HG03025 (cell line): ENCODE results near the gene TEDC2.
A peak's percentile ranks its signal among the peaks of the same experiment; 100 is the strongest.
"Not testable (repeated sequence)": the region's sequence is repeated elsewhere in the genome, so short reads cannot be mapped to it uniquely, and the experiment has no call there.

Experiments used
- ATAC-seq: cut with Tn5 transposase; IDR thresholded peaks from one replicate; pipeline ENCODE4 v1.9.1; 2021; ENCODE audit warnings: mild to moderate bottlenecking, moderate library complexity; ENCODE audit not compliant: unreplicated experiment, low FRiP score

TEDC2 gene

GRCh38 chr16:2459647-2460390 is at the start of gene TEDC2:
TEDC2 (plus strand) TSS chr16:2460109; CDS start chr16:2460145, 36 bp downstream.
- ATAC-seq = peak; percentile 76

- no peak for ATAC-seq
These were observed 44.8 kb upstream of the TEDC2 start for GRCh38 chr16:2415085-2415484.

DNA sequence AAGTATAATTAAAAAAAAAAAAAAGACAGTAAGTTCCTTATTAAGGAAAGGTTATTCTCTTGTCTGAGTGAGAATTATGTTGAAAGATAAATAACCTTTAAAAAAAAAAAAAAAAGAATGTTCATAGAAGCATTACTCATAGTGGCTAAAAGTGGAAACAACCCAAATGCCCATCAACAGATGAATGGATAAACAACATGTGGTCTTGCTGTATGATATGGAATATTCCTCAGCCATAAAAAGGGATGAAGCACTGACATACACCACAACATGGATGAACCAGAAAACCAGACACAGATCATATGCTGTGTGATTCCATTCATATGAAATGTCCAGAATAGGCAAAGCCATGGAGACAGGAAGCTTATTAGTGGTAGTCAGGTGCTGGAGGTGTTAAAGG is 39.9 kb upstream of the TEDC2 start:
- no peak for ATAC-seq

- no peak for ATAC-seq
These were observed 37.6 kb upstream of the TEDC2 start for GRCh38 chr16:2422123-2422867.

- no peak for ATAC-seq
These were observed 35.6 kb upstream of the TEDC2 start for GRCh38 chr16:2424061-2425007.

DNA sequence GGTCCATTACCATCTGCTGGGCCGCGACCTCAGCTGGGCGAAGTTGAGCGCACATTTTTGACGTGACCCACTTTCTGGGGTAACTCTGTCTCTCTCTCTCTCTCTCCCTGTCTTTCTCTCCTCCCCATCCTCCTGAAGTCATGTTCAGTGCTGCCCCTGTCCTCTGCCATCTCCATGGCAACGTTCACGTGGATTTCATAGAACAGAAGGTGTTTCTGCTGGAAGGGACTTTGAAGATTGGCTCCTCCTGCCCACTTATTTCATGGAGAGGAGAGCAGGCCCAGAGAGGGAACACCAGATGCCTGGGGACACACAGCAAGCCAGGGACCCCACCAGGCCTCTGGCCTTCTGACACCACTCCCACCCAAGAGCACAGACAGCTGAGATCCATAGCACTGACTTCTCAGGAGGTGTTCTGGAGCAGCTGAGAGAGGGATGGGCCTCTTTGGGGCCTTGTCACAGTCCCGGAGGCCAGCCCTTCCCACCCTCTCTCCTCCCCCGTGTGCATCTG is 34.8 kb upstream of the TEDC2 start:
- no peak for ATAC-seq

GRCh38 chr16:2425825-2426430 is 34.0 kb upstream of the TEDC2 start:
- ATAC-seq = no peak

- no peak for ATAC-seq
These were observed 33.0 kb upstream of the TEDC2 start for GRCh38 chr16:2426941-2427361.

DNA sequence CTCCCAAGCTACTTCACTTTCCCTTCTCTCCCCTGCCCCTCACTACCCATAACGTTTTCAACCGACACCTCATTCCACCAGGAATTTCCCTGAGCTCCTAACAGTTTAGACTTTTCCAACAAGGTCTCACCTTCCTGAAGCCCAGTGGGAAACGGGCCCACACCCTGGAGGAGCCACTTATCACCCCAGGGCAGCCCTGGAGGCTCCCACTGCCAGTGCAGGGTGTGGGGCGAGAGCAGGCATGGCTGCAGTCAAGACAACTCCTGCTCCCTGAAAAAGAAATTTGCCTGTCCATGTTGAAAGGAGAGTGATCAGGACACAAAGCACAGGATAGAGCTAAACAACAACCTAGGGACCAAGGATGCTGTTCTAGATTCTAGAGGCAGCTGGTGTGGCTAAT is 32.4 kb upstream of the TEDC2 start:
- ATAC-seq = no peak

DNA sequence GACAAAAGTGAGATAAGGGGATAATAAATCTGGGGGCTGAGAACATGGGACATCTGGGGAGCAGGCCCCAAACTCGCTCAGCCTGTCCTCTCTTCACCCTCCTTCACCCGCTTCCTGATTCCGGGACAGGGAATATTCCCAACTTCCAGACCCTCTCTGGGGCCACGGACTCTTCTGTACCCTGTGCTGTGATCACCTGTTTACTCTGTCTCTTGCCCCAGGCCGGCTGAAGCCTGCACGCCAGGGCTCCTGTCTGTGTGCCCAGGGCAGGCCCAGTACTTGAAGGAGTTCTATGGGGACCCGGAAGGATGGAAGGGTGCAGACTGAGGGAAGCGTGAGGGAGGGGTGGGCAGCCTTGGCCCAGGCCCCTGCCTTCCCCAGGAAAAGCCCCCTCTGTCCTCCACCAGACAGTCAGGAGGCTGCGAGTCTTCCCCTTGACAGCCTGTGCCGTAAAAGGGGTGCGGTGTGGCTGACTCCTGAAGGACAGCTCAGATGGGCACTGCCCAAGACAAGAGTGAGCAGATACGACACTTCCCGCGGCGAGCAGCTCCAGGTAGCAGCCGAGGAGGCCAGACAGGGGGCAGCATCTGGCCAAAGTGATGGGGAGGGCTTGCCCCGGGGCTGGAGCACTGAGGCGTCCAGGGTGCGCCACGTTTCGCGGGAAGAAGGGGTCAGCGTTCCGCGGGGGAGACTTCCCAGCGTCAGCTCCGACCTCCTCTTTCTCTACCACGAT is 31.7 kb upstream of the TEDC2 start:
- ATAC-seq = peak; percentile 3

DNA sequence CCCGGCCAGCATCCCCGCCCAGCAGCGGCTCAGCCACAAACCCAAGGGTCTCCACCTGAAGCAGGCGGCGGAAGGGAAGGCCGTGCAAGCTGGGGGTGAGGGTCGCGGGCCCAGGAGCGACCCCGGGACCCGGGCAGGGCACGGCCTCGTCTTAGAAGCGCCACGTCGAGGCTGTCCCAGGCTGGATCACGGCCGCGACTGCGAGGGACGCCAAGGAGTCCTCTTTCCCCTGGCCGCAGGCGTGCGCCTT is 31.2 kb upstream of the TEDC2 start:
- no peak for ATAC-seq

DNA sequence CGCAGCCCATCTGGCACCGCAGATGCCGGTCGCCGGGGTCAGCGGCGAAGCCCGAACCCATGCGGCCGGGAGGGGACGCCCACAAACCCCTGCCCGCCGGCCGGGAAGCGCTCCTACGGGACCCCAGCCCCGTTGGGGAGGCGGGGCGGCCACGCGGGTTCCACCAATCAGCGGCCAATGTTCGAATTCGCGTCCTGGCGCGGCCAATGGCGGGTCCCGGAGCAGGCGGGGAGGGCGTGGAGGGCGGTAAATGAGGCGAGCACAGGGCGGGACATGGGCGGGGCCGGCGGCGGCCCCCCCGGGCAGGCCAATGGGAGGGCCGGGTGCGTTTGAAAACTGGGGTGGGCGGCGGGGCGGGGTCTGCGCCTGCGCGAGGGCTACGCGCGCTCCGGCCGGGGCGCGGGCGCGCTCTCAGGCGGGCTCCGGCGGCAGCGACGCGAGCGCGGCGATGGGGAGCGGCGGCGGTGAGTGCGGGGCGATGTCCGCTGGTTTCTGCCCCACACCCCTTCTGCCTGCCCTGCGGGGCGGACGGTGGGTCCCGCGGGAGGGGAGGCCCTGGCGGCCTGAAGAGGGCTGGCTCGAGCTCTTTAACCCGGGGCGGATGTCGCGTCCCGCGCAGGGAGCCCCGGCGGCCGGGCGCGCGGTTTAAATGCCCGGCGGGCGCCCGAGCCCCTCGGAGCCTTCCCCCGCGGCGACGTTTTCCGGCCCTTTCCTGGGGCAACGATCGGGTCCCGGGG is 30.7 kb upstream of the TEDC2 start, which contains the start of gene CCNF:
TSS of gene CCNF (plus strand) at position 414 of the 737 bp plus-strand sequence. CDS start at position 449, 35 bp downstream.
- peak; percentile 66 for ATAC-seq

DNA sequence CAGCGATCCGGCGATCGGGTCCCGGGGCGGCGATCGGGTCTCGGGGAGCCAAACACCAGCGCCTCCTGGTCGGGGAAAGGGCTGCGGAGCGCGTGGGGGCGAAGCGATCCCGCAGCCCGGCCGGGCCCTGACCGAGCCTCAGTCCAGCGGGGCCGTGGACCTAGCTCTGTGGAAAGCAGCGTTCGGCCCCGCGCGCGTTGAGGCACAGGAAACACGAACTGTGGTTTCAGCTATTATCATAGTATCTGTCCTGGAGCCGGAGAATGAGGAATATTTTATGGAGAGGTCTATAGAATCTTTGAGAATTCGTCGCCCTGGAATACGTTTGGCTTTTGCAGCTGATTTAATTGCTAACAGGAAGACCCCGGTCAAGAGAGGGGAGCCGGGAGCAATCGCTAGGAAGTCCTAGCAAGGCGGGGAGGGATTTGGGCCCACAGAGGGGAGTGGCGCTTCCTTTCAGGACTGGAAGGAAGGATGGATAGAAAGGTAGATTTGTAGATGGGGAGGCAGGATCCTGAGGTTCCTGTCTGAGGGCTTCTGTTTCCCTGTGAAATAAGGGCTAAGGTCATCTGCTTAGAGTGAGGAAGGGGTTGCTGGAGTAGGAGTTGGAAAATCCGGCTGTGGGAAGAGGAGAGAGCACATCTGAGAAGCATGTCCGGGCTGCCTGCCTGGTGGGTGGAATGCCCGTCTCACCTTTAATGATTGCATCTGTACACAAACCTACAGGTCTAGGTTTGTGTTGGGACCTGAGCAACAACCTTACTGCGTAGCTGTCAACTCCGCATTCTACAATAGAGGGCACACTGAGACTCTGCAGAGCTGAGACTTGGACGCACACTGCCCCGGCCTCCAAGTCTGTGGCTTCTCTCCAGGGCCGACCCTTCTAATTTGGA is 29.9 kb upstream of the TEDC2 start:
- ATAC-seq = no peak

- no peak for ATAC-seq
These were observed 27.6 kb upstream of the TEDC2 start for GRCh38 chr16:2432286-2432685.

DNA sequence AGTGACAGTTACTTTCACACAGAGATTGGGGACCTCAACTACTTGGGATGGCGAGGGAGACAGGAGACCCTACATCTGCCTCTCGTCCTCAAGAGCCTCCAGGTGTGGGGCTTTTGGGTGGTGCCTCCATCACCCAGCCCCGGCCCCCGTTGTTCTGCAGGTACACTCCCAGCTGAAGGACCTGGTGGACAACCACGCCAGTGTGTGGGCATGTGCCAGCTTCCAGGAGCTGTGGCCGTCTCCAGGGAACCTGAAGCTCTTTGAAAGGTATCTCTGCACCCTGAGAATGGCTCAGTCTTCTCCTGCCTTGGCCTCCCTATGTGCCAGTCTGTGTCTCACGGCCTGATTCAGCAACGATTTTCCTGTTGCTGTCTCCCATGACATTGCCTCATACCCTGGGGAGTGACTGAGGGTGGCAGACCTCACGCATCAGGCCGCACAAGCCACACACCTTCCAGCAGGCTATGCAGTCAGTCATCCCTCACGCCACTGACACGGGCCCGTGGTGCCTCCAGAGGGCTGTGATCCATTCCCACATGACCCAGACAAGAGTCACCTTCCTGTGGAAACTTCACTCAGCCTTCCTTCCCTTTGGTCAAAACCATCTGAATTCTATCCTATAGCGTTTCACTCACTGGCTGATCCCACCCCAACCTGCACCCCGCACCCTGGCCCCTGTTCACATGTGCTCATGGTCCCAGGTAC is 27.0 kb upstream of the TEDC2 start:
- ATAC-seq = no peak

DNA sequence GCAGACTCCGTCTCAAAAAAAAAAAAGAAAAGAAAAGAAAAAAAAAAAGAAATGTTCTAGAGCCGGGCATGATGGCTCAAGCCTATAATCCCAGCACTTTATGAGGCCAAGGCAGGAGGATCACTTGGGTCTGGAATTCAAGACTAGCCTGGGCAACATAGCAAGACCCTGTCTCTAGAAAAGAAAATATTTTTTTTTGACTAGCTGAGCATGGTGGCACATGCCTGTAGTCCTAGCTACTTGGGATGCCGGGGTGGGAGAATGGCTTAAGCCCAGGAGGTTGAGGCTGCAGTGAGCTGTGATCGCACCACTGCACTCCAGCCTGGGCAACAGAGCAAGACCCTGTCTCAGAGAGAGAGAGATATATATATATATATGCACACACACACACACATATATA is 24.7 kb upstream of the TEDC2 start:
- not testable (repeated sequence) for ATAC-seq

DNA sequence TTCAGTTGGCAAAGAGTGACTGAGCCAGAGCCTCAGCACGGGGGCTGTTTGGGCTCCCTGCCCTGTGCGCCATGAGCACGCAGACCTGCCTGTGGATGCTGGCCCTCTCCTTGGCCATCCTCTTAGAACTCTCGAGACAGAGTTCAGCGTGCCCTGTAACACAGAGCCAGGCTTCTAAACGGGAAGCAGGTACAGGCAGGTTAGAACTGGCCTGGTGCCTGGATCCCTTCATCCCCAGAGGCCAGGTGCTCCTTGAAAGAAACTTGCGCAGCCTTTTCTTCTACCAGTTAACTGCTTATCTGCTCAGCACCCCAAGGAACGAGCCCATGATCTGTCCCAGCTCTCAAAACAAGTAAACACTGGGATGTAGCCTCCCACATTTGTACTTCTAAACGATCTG is 23.8 kb upstream of the TEDC2 start:
- ATAC-seq = no peak
